Prostate gland (tissue), 2 donors: ENCODE data around the gene RITA1. TPM values are rescaled to one million over a fixed set of nuclear protein-coding genes. Genes with fewer than 3 reads are reported as not detected.
A peak's percentile ranks its signal among the peaks of the same experiment; 100 is the strongest.

Source experiments
- DNase-seq: peaks from one replicate; pipeline ENCODE4 v3.0.0-alpha.2; 2019; ENCODE audit warnings: low spot score
- H3K27ac ChIP-seq, 2 donors: fragments of 200-600 bp; sonication (generic); 2 replicates each; pipeline ENCODE4 v1.5.1; 2017 to 2019
- H3K27me3 ChIP-seq: fragments of 200-600 bp; sonication (generic); replicated peaks from 2 replicates; pipeline ENCODE4 v1.5.1; 2019; ENCODE audit not compliant: insufficient read depth
- H3K36me3 ChIP-seq, 2 donors: fragments of 200-600 bp; sonication (generic); 1 replicate in 1 of 2; 2 replicates in 1 of 2; pipeline versions ENCODE4 v1.5.1 to v1.8.1; 2017 to 2019
- H3K4me1 ChIP-seq: fragments of 200-600 bp; sonication (generic); replicated peaks from 2 replicates; pipeline ENCODE4 v1.5.1; 2019
- H3K4me3 ChIP-seq, 2 donors: fragments of 200-600 bp; sonication (generic); 2 replicates each; pipeline ENCODE4 v1.5.1; 2017 to 2019
- H3K9me3 ChIP-seq: fragments of 200-600 bp; sonication (generic); 2 replicates; pipeline ENCODE4 v1.5.1; 2017
- CTCF ChIP-seq, 4 experiments: fragments of 200-600 bp in 2 of 4; fragments of 450-650 bp in 2 of 4; sonication (generic) in 2 of 4; IDR thresholded peaks; 1 replicate in 3 of 4; 2 replicates in 1 of 4; pipeline ENCODE4 v1.5.1; 2016 to 2019; ENCODE audit warnings: antibody characterized with exemption in 4 of 4, mild to moderate bottlenecking in 2 of 4, moderate library complexity in 2 of 4
- POLR2A ChIP-seq: fragments of 450-650 bp; IDR thresholded peaks from one replicate; pipeline ENCODE4 v1.6.1; 2016; ENCODE audit warnings: antibody characterized with exemption, mild to moderate bottlenecking
- POLR2AphosphoS5 ChIP-seq: sonication (generic); formaldehyde crosslinking; IDR thresholded peaks from one replicate; pipeline ENCODE4 v1.6.1; 2017; ENCODE audit warnings: antibody characterized with exemption
- WGBS: methylation state at CpG from one replicate; pipeline ENCODE4 v1.1.5; 2018; 5-methylcytosine and 5-hydroxymethylcytosine counted together
- intact Hi-C: fragments of 100-400 bp; cut with DNase I; formaldehyde crosslinking; loops from one replicate; pipeline ENCODE4 v1.14.2; 2022
- total RNA-seq, 2 donors: library from RNA; depleted of rRNA; stranded (reverse); fragments of >200 nt; gene quantifications; one replicate each; pipeline ENCODE4 v1.1.0, GENCODE V29; 2016

RITA1 gene
- total RNA-seq: 10 to 100 TPM; 29.0 to 39.7 TPM

- Histone ChIP-seq H3K4me1 (no peaks in the 10 kb centered on the region), H3K36me3 (no peaks in the 10 kb centered on the region), H3K4me3 (peak within 1 kb of the TSS; percentile 86 to 97), H3K9me3 (no peaks in the 10 kb centered on the region), H3K27ac (peak within 1 kb of the TSS; percentile 87 to 91), H3K27me3 (no peaks in the 10 kb centered on the region)
- DNase-seq: peak; percentile 63
- intact Hi-C loops: loop anchor here (2.0 kb wide), 1 partner anchor 37 kb away; no protein-coding TSS in a partner anchor
- WGBS: 2% methylated on average over 43 of the region's 89 CpGs
- TF ChIP-seq POLR2A: peak; percentile 35
- TF ChIP-seq CTCF (IDR thresholded peaks at IDR 0.05): no peak
- TF ChIP-seq POLR2AphosphoS5: peak; percentile 52
These were observed at the start of gene RITA1, which contains the start of gene DDX54 for GRCh38 chr12:113185180-113186032. TSS of gene RITA1 (plus strand) at chr12:113185721. CDS start at chr12:113186747, 1,026 bp downstream. TSS of gene DDX54 (minus strand) at chr12:113185478. CDS start at chr12:113185451, 27 bp downstream.

- Histone ChIP-seq H3K4me1 (no peaks in the 10 kb centered on the region), H3K27me3 (peaks cover 10% of the 10 kb centered on the region), H3K4me3 (no peak overlapping the region), H3K27ac (no peak overlapping the region), H3K36me3 (no peaks in the 10 kb centered on the region), H3K9me3 (no peaks in the 10 kb centered on the region)
- intact Hi-C loops: no loop called here
- DNase-seq: no peak
- TF ChIP-seq POLR2AphosphoS5: no peak
- no peak for TF ChIP-seq POLR2A
- no peak for TF ChIP-seq CTCF (IDR thresholded peaks at IDR 0.05)
- 32% methylated on average over 21 of the region's 21 CpGs for WGBS
These were observed 49.2 kb upstream of the RITA1 start for GRCh38 chr12:113136128-113136989.

DNA sequence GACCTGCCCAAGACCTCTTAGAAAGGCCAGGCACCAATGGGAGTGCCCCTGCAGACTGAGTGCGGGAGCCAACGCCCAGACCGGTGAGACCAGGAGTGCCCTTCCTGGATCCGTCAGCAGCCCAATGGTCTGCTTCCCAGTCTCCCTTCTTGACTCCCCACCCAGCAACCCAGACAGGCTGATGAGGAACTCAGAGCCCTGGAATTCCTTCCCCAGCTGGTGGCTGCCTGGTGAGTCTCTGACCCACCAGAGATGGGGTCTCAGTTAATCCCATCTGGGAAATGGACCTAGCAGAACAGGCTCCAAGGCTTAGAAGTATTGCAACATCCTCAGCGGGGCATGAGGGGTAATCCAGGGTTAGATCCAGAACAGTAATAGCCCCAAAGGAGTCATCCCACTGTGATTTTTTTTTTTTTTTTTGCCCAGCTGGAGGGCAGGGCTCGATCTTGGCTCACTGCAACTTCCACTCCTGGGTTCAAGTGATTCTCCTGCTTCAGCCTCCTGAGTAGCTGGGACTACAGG is 48.5 kb upstream of the RITA1 start:
- H3K27ac ChIP-seq: no peak overlapping the region
- no peak overlapping the region for H3K4me3 ChIP-seq
- no peaks in the 10 kb centered on the region for H3K9me3 ChIP-seq
- no peaks in the 10 kb centered on the region for H3K4me1 ChIP-seq
- peaks cover 10% of the 10 kb centered on the region for H3K27me3 ChIP-seq
- no peak for DNase-seq
- no peaks in the 10 kb centered on the region for H3K36me3 ChIP-seq
- 85% methylated on average over 6 of the region's 6 CpGs for WGBS
- intact Hi-C loops: no loop called here
- TF ChIP-seq CTCF (IDR thresholded peaks at IDR 0.05) (no peak), POLR2AphosphoS5 (no peak), POLR2A (no peak)

DNA sequence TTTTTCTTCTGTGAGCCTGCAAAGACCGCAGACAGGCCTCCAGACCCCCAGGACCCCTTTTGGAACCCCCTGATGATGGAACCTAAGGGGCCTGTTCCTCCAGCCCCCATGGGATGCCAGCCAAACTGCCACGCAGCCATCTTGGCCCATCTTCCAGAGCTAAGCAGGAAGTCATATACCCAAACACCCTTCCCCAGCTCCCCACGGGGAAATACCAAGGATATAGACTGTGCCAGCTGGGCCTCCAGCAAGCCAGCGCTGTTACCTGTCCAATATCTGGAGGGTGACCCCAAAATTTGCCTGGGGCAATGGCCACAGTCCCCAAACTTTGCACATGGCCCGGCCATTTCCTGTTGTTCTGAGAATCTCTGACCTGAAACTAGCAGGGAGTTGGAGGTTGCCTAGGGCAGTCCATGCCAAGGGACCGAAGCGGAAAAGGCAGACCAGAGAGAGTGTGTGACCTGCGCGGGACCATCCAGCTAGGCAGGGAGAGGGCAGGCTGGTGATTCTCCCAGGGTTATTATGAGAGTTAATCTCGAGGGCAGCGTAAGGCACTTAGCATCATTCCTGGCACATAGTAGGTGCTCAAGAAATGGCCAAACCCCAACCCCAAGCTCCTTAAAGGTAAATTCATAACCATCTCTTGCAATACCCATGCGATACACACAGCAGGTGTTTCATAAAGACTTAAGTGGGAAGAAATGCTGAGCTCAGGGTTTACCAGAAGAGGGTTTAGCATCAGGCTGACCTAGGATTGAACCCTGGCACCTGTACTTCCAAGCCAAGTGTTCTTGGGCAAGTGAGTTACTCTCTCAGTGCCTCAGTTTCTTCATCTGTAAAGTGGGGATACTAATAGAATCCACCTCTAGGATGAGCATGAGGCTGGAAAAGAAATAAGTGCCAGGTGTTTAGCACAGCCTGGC is 47.4 kb upstream of the RITA1 start:
- intact Hi-C loops: no loop called here

More for the DNA sequence above, 47.4 kb upstream of the RITA1 start:
- DNase-seq: no peak
- WGBS: 83% methylated on average over 12 of the region's 12 CpGs
- Histone ChIP-seq H3K36me3 (no peaks in the 10 kb centered on the region), H3K9me3 (no peaks in the 10 kb centered on the region), H3K27ac (no peak overlapping the region), H3K4me3 (no peak overlapping the region), H3K27me3 (peaks cover 10% of the 10 kb centered on the region), H3K4me1 (no peaks in the 10 kb centered on the region)
- no peak for TF ChIP-seq CTCF (IDR thresholded peaks at IDR 0.05)
- TF ChIP-seq POLR2AphosphoS5: no peak
- no peak for TF ChIP-seq POLR2A
